Measurements from ENCODE around the gene POU2AF1.
"Not testable (repeated sequence)": the region's sequence is repeated elsewhere in the genome, so short reads cannot be mapped to it uniquely, and the experiment has no call there.

Gene POU2AF1

DNA sequence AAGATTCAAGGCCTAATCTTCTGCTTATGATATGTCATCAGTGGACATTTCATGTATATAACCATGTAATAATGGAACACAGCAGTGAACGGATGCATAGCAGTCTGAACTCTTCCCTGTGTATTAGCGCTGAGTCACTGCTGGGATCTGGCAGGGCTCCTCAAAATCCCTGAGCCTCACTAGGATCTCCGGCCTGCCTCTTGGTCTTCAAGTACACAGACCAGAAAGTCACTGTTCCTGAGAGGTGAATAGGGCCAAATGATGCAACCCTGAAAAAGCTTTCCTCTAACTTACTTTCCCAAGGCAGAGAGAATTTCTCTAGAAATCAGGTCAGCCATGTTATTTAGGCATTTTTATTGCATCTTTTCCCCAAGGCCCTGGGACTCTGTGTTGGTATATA is 35.0 kb downstream of the POU2AF1 start:
- DNase-seq (ENCODE audit: low spot score) = no peak

DNA sequence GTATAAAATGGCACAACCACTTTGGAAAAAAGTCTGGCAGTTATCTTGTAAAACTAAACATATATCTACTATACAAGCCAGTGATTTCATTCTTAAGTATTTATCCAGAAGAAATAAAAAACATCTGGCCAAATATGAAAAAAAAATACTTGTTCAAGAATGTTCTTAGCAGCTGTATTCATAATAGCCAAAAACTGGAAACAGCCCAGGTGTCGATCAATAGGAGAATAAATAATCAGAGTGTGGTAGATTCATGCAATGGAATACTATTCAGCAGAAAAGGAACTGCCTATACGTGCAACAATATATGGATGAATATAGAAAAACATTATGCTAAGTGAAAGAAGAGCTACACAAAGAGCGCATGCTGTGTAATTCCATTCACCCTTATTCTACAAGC is 36.7 kb downstream of the POU2AF1 start:
- no peak for DNase-seq (ENCODE audit: low spot score)

DNA sequence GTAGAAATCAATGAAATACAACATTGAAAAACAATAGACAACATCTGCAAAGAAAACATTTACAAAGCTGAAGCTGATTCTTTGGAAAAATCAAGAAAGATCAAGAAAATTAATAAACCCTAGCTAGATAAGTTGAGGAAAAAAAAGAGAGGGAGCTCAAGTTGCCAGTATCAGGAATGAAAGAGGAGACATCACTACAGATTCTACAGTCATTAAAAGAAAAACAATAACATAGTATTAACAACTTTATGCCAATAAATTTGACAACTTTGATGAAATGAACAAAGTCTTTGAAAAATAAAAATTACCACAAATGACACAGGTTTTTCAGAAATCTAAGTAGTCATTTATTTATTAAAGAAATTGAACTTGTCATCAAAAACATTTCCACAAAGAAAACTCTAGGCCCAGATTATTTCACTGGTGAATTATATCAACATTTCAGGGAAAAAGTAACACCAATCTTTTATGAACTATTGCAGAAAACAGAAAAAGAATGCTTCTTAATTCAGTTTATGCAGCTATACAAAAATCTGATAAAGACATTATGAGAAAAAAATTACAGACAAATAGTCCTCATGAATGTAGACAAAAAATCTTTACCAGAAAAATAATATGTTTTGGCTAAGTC is 39.2 kb downstream of the POU2AF1 start:
- no peak for DNase-seq (ENCODE audit: low spot score)

DNA sequence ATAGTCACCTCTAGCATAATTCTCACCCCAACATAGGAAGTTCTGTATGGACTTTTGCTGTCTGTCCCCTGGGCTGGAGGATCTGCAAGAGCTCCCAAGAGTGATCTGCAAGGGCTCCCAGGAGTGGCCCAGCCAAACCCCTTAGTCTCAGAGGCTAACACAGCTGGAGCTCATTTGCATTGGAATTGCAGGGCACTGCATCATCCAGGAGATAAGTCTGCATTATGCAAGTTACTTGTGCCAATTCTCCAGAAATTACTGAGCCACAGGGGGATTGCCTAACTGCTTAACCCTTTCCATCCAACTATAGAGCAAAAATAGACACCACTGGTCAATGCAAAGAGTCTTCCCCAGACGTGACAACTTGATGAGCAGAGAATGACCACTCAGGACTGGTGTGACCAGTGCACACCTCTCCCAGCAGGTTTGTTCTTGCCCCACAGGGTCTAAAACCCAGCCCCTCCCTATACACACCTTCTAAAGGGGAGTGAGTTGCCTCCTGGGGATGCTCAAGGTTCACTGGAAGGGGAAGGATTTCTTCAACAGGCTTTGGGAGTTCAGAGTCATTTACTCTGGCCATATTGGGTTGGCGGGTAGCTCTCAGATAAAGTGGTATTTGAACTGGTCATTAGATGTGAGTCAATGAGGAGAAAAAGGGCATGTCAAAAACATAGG is 42.4 kb downstream of the POU2AF1 start:
- DNase-seq (ENCODE audit: low spot score) = no peak

DNA sequence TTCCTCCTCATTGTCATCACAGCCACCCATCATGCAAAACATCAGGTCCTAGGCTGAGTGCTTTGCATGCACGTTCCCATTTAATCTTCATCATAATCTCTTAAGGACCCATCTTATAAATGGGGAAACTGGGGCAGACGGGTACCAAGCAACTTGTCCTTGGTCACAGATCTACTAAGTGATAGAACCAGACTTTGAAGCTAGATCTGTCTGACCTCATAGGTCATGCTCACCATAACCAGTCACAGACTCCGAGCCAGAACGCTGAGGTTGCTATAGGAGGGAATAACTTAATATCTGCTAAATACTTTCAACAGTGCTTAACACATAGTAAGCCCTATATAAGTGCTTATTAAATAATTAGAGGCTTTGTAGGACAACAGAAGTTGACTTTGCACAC is 43.0 kb downstream of the POU2AF1 start:
- no peak for DNase-seq (ENCODE audit: low spot score)

DNA sequence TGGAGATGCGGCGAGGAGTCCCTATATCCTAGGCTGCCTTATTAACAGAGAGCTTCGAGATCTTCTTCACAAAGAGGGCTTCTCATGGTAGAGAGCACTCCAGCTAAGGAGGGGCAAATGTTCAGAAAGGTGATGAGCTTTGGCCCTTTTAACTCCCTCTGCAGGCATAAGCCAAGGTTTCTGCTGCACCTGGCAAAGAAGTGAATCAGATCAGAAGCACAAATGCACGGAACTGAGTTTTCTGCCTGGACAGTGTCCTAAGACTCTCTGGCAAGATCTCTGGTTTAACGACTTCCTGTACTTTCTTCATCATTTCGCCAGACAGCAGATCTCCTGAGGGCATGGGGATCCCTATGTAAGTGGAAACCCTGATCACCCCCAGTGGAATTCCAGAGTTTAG is 43.5 kb downstream of the POU2AF1 start:
- no peak for DNase-seq (ENCODE audit: low spot score)

DNA sequence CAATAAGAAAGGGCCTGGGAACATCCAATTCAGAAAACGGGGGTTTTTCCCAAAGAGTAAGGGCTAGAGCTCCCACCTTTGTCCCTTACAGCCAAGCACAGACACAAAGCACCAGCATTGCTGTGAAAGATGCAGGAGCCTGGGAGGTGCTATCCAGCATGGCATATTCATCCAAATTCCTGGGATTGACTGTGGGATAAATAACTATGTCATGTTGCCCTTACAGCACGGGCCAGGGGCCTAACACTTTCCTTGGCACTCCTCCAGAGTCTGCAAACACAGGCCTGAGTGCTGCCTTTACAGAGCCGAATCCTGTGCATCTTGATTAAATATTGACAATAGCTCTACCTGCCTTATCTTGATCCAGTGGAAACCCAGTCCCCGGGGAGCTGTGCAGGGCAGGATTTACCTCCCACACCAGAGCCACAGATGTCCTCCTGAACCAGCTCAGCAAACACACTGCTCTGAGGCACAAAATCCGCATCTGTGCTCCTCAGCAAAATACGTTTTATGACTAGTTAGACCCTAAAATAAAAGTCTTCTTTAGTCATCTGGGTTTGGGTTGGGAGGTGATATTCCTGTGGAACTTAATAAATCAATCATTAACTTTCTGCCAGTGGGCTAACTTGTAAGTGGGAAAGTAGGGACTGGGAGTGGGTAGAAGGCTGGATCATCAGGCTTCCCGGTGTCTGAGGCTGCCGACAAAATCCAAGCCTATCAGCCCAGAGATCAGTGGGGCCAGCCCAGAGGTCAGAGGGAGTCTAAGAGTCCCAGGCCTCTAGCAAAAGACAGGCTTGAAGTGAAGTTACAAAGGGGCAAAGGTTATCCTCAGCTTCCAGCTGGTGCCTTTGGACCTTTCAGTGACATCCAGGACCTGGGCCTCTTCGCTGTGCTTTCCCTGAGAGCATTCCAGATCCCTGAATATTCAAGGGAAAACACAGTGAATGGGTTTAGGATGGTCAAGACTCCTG is 44.3 kb downstream of the POU2AF1 start:
- no peak for DNase-seq (ENCODE audit: low spot score)

DNA sequence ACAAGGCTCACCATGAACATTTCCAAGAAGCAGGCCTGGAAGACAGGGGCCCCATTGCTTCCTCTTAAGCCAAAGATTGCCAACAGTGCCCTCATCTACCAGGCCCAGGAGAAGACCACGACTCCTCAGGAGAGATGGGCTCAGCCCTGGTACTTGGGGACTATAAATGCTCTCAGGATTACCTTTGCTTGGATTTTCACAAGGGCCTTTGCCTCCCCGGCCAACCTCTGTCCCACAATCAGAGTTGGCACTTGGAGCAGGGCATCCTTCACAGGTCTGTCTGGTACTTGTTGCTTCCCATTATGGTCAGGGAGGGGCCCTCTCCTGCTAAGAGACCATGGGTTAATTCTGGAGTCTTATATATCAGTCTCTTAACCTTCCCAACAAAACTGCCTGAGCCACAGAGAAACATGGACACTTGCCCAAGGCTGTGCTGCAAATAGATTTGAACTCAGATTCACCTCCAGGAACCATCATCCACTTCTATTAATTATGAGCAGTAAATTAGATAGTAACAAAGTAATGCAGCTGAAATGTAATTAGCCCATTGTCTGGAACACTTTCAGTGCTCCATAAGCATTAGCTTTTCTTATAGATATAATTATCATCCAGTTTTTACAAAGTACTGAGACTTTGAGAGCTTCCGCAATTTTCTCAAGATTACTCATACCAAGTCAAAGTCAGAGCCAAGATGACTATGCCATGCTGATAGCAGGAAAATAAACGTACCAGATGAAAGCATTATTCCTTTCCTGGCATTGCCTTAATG is 47.2 kb downstream of the POU2AF1 start:
- DNase-seq (ENCODE audit: low spot score) = no peak

DNA sequence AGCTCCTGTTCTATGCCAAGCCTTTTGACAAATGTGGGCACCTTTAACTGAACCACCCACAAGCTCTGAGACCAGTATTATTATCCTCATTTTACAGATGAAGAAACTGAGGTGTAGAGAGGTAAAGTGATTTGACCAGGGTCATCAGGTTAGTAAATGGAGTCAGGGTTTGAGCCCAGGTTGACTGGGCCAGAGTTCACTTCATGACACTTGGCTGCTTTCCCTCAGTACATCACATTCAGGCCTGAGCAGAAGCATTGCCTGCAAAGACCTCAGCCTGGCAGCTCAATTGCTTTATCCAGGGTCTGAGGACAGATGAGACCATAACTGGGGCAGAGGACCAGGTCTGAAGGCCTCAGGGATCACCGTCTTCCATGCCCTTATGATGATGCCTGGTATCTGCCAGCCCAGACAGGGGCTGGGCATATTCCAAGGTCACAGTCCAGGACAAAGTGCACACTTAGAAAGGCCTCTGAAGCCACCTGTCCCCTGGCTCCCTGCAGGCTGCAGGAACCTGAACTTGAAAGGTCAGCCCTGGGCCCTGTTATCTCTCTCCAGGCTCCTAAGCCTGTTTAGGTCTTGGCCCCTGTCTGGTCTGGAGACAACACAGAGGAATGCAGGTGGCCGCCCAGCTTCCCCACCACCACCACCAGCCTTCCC is 48.7 kb downstream of the POU2AF1 start:
- DNase-seq (ENCODE audit: low spot score) = no peak

DNA sequence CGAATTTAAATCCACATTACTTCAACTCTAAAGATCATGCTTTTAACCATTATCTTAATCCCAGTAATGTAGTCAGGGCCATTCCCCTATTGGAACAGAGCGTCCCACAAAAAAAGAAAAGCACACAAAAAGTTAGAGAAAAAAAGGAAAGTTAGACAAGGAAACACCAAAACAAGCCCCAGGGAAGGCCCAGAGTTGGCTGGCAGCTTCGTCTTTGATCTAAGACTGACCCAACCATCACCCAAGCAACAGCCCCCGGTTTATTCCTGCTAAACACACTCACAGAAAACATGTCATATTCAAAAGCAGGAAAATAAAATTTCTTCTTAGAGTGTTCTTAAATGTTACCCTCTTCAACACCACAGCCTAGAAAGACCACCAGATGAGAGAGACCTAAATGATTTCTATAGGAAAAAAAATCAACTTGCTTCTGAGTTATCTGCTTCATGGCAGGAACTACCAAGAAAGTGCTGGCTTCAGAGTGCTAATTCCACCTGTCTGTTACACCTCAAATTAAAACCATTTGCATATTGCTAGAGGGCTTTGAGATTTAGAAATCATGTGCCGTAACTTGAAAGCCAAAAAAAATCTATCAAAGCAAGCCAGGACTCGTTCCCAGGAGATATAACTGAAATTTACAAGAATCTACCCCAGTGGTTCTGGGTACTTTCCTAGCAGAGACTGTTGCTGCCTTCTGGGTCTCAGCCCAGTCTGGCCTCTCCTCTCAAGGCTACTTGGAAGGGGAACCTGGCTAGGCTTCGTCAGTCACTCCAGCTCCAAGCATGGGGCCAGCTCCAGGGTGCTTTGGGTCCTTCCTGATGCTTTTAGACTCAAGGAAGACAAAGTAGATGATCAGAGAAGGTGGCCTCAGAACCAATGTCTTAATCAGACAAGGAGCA is 49.5 kb downstream of the POU2AF1 start:
- DNase-seq (ENCODE audit: low spot score) = no peak

DNA sequence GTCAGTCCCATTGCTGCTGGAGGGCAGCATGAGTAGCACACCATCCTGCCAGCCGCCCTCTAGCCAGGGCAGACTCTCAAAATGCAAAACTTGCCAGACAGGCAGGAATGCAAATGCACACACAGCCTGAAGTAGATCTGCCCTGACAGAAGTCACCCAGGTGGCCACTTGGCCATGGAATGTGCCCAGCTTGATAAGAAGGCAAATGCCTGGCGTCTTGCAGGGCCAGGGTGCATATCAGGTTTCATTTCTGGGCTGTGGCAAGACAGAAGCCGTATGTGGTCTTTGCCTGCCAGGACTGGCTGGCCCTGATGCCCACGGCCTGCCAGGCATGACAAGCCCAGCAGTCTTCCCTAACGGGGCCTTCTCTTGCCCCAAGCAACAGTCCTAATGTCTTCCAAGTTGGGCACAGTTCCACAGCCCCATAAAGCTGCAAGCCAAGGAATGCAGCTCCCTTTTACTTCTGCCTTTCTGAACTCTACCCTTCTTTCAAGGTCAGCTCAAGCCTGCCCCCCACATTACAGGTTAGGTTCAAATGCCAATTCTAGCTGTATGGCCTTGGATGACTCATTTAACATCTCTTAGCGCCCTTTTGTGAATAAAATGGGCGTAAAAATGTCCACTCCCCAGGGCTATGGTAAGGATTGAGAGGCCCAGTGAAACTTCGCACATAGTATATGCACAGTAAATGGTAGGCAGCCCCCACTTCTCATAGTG is 51.0 kb downstream of the POU2AF1 start:
- DNase-seq (ENCODE audit: low spot score) = no peak

DNA sequence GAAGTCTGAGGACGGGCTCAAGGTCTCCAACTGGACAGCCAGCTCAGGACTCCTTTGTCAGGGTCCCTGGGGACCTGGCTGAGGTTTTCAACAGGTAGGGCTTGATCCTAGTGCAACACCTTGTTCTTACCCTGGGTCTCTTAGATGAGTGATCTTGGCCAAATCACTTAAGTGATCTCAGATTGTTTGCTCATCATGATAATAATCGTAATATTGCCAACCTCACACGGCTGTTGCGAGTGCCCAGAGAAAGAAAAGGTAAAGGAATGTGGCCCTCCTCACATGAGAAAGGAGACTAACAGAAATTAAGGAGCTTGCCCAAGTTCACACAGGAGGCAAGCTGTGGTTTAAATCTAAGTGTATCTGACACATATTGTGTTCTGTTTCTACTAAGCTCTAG is 52.3 kb downstream of the POU2AF1 start:
- DNase-seq (ENCODE audit: low spot score) = no peak

DNA sequence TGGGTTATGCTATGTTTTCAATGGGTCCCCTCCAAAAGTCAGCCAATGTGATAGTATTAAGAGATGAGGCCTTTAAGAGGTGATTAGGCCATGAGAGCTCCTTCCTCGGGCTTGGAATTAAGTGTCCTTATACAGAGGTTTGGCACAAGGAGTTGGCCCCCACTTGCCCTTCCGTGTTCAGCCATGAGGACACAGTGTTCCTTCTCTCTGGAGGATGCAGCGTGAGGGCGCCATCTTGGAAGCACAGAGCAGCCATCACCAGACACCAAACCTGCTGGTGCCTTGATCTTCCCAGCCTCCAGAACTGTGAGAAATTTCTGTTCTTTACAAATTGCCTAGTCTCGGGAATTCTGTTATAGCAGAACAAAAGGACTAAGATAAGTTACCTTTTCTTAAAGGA is 53.8 kb downstream of the POU2AF1 start:
- no peak for DNase-seq (ENCODE audit: low spot score)

DNA sequence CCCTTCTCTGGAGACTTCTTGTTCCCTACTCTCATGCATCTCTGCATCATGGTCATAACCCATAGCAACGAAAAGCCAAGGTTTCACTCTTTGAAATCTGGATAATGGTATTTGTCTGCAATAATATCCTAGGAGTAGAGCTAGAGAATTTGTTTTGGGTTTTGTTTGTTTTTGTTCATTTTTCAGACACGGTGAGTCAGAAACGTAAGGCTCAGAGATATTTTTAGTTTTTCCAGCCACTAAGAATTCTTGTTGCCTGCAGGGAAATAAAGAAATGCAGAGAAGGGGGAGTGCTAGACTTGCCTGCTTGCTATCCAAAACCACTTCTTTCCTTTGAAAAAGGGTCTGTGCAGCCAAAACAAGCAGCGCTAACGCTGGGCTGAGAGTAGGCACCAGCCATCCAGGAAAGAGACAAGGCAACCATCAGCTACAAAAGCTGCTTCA is 54.8 kb downstream of the POU2AF1 start:
- DNase-seq (ENCODE audit: low spot score) = no peak

DNA sequence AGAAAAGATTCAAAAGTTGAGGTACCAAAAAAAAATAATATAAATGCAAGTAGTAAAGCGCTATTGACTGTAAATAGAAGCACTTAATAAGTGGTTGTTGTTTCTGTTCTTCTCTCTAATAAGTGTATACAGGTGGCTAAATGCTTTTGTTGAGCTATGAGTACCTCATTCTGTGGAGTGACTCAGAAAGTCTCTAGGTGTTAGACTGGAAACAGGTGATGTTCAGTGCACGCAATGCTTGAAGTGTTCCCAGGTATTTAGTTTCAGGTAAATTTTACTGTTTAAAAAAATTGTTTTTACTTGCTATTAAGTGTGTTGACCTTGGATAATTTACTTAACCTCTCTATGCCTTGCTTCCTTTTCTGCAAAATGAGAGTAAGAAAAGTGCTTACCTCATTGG is 56.5 kb downstream of the POU2AF1 start:
- no peak for DNase-seq (ENCODE audit: low spot score)

DNA sequence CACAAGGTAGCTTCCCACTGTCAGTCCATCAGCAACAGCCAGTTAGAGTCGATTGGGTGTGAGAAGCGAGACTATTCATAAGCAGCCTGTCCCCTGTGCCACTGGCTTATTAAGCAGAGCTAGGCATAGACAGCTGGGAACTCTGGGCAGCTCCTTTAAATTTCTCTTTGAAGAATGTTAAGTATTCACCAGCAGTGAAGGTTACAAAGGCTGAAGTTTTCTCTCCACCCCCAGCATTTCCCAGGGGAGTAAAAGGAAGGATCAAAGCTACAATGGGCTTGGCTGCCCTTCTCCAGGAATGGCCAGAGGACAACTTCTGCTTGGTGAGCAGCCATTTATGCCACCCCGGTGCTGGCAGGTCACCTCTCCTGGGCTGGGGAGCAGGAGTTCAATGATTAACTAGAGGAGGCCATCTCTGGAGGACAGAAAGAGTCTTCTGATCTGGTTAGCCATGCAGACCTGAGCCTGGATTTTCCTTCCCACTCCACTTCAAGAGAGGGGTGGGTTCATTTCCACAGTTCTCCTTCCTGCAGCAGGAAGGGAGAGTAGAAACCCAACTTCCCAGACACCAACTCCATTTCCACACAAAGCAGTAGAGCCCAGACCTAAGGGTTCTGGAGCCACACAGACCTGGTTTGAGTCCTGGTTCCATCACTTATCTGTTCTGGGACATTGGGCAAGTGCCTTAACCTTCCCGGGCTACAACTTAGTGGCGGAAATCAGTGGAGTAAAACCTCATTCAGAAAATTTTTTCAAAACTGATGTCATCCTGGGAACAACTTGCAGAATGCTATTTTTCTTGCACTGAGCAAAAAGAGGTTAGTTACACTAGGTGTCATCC is 58.1 kb downstream of the POU2AF1 start:
- DNase-seq (ENCODE audit: low spot score) = no peak

DNA sequence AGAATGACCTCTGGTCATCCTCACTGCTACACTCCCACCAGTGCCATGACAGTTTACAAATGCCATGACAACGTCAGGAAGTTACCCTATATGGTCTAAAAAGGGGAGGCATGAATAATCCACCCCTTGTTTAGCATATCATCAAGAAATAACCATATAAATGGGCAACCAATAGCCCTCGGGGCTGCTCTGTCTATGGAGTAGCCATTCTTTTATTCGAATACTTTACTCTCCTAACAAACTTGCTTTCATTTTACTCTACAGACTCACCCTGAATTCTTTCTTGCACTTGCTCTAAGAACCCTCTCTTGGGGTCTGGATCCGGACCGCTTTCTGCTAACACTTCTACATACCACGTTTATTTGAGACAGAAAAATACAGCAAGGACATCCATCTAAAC is 58.9 kb downstream of the POU2AF1 start:
- DNase-seq (ENCODE audit: low spot score) = not testable (repeated sequence)

DNA sequence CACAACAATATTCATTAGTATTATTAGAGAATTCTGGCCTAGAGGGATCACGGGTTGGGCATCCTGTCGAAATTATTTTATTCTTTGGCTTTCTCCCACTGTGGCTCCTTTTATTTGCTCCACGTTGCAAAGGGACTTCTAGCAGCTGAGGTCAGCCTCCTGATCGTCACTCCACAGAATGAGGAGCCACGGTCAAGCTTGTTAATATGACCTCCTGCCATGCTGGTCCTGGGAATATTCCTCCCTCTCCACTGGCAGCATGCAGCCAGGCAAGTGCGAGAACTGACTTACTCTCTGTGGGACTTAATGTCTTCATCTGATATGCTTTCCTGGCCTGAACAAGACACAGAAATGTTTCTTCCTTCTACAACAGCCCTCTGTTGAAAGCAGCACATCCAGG is 59.8 kb downstream of the POU2AF1 start:
- no peak for DNase-seq (ENCODE audit: low spot score)

DNA sequence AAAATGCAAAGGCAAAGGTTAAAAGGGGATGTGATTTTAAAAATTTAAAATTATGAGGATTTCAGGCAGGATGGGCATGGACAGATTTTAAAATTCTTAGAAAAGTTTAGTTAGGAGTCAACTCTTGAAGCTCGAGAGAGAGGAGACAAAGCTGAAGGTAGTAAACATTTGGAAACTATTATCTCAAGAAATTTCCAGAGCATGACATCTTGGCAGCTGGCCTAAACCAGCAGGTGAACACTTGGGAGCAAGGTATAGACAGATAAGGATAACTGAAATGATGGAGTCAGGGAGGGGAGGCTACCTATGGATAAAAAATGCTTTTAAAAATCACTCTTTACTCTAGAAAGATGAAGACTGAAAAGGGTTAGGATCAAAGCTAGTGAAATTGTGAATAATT is 67.0 kb downstream of the POU2AF1 start:
- no peak for DNase-seq (ENCODE audit: low spot score)

Measured in activated CD4-positive, alpha-beta T cell treated with anti-CD3 and anti-CD28 coated beads, Interleukin-2, Interleukin-4, amounts not matched to agents 100 ng/mL and 50 ng/mL, durations not matched to agents 16 hours and 8 hours (primary cell).